ENCODE results near the gene TFCP2.

Gene TFCP2

DNA sequence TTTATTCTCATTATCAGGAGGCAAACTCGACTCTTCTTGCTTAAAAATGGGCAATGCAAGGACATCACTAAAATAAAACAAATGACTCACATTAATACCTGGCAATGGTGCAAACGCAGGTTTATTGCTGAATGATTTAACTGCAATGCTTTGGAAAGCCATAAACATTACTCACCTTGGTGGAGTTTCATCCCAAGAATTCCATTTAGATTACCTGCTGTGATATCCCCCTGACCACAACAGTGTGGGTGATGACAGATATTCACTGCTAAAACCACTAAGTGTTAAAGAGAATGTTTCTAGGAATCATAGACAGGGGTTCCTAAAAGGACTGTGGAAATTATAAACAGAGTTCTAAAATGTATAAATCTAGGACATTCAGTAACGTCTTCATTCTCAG lies 54.2 kb downstream of the TFCP2 start:
- TF ChIP-seq EGR1 (IDR thresholded peaks at IDR 0.05) (no peak), NFIC (IDR thresholded peaks at IDR 0.05) (no peak), EP300 (IDR thresholded peaks at IDR 0.05; ENCODE audit: borderline replicate concordance) (no peak), RAD21 (IDR thresholded peaks at IDR 0.05; ENCODE audit: low read depth) (no peak)
- TF ChIP-seq, protein P1, sequence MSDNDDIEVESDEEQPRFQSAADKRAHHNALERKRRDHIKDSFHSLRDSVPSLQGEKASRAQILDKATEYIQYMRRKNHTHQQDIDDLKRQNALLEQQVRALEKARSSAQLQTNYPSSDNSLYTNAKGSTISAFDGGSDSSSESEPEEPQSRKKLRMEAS (IDR thresholded peaks at IDR 0.05), result no peak

DNA sequence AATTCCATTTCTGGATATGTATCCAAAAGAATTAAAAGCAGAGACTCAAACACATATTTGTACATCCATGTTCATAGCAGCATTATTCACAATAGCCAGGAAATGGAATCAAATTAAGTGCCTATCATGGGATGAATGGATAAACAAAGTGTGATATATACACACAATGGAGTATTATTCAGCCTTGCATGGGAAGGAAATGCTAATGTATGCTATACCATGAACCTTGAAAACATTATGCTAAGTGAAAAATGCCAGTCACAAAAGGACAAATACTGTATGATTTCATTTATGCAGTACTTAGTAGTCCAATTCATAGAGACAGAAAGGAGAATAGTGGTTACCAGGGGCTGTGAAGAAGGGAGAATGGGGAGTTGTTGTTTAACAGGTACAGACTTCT lies 57.4 kb downstream of the TFCP2 start:
- no peak for TF ChIP-seq TAF1 (IDR thresholded peaks at IDR 0.05; ENCODE audit: low read depth)

DNA sequence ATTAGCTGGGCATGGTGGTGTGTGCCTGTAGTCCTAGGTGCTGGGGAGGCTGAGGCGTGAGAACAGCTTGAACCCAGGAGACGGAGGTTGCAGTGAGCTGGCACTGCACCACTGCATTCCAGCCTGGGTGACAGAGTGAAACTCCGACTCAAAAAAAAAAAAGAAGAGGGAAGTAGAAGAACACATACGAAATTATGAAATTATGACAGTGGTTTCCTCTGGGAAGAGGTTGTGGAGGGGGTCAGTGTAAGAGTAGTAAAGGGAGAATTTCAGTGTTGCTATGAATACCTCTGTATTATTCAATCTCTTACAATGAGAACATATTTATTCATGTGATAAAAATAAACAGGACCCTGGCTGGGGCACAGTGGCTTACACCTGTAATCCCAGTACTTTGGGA lies 64.8 kb downstream of the TFCP2 start:
- no peak for TF ChIP-seq YY1 (IDR thresholded peaks at IDR 0.05; ENCODE audit: low read depth)
- no peak for TF ChIP-seq RAD21 (IDR thresholded peaks at IDR 0.05; ENCODE audit: low read depth)
- TF ChIP-seq EP300 (IDR thresholded peaks at IDR 0.05; ENCODE audit: borderline replicate concordance), result no peak
- no peak for TF ChIP-seq EGR1 (IDR thresholded peaks at IDR 0.05)
- no peak for TF ChIP-seq NFIC (IDR thresholded peaks at IDR 0.05)
- no peak for TF ChIP-seq FOXM1 (IDR thresholded peaks at IDR 0.05; ENCODE audit: borderline replicate concordance, low read depth)
- TF ChIP-seq, protein P2, sequence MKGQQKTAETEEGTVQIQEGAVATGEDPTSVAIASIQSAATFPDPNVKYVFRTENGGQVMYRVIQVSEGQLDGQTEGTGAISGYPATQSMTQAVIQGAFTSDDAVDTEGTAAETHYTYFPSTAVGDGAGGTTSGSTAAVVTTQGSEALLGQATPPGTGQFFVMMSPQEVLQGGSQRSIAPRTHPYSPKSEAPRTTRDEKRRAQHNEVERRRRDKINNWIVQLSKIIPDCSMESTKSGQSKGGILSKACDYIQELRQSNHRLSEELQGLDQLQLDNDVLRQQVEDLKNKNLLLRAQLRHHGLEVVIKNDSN (IDR thresholded peaks at IDR 0.05), result no peak

DNA sequence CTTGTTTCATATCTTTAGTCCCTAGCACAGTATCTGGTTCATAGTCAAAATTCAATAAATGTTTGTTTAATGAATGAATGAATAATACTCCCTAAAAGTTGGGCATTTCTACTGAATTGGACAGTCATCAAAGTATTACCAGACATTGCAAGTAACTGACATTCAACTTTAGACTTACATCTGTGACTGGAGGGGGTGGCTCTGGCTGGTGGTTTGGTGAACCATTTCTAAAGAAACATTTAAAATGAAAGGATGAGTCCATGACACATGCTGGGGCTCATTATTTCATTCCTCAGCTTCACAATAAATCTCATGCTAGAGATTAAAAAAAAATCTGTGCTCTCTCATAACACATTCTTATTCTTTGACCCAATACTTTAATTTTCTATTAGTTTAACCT lies 69.0 kb downstream of the TFCP2 start:
- TF ChIP-seq, protein P1 (IDR thresholded peaks at IDR 0.05), result no peak
- no peak for TF ChIP-seq ZBTB7A (IDR thresholded peaks at IDR 0.05; ENCODE audit: low read depth)
- no peak for TF ChIP-seq RAD21 (IDR thresholded peaks at IDR 0.05; ENCODE audit: low read depth)
- TF ChIP-seq EP300 (IDR thresholded peaks at IDR 0.05; ENCODE audit: borderline replicate concordance), result no peak
- TF ChIP-seq TEAD4 (IDR thresholded peaks at IDR 0.05), result no peak
- no peak for TF ChIP-seq CEBPB (IDR thresholded peaks at IDR 0.05)
- no peak for TF ChIP-seq TCF12 (IDR thresholded peaks at IDR 0.05; ENCODE audit: low read depth)
- TF ChIP-seq TAF1 (IDR thresholded peaks at IDR 0.05; ENCODE audit: low read depth), result no peak
- TF ChIP-seq NFIC (IDR thresholded peaks at IDR 0.05), result no peak
- TF ChIP-seq EGR1 (IDR thresholded peaks at IDR 0.05), result no peak
- TF ChIP-seq, protein P3, sequence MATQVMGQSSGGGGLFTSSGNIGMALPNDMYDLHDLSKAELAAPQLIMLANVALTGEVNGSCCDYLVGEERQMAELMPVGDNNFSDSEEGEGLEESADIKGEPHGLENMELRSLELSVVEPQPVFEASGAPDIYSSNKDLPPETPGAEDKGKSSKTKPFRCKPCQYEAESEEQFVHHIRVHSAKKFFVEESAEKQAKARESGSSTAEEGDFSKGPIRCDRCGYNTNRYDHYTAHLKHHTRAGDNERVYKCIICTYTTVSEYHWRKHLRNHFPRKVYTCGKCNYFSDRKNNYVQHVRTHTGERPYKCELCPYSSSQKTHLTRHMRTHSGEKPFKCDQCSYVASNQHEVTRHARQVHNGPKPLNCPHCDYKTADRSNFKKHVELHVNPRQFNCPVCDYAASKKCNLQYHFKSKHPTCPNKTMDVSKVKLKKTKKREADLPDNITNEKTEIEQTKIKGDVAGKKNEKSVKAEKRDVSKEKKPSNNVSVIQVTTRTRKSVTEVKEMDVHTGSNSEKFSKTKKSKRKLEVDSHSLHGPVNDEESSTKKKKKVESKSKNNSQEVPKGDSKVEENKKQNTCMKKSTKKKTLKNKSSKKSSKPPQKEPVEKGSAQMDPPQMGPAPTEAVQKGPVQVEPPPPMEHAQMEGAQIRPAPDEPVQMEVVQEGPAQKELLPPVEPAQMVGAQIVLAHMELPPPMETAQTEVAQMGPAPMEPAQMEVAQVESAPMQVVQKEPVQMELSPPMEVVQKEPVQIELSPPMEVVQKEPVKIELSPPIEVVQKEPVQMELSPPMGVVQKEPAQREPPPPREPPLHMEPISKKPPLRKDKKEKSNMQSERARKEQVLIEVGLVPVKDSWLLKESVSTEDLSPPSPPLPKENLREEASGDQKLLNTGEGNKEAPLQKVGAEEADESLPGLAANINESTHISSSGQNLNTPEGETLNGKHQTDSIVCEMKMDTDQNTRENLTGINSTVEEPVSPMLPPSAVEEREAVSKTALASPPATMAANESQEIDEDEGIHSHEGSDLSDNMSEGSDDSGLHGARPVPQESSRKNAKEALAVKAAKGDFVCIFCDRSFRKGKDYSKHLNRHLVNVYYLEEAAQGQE (IDR thresholded peaks at IDR 0.05; ENCODE audit: low read depth), result no peak
- no peak for TF ChIP-seq YY1 (IDR thresholded peaks at IDR 0.05; ENCODE audit: low read depth)
- no peak for TF ChIP-seq CREB1 (IDR thresholded peaks at IDR 0.05; ENCODE audit: low read depth)
- TF ChIP-seq, protein P2 (IDR thresholded peaks at IDR 0.05), result no peak
- no peak for TF ChIP-seq FOXM1 (IDR thresholded peaks at IDR 0.05; ENCODE audit: borderline replicate concordance, low read depth)

DNA sequence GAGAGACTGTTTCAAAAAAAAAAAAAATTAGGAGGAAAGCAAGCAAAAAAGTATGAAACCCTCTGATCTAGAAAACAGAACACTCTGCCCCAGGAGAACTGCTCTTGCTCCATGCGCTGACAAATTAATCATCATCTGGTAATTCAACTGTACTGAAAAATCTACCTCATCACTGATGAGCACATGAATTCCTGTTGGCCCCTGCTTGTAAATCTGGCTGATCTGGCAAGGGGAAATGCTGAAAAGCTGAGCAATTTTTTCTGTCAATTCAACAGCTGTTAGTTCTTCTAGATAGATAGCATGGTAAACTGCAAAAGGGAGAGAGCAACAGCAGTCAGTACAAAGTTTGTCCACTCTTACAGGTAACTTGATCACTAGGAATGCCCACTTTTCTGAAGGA lies 74.3 kb downstream of the TFCP2 start:
- TF ChIP-seq YY1 (IDR thresholded peaks at IDR 0.05; ENCODE audit: low read depth) (no peak), EGR1 (IDR thresholded peaks at IDR 0.05) (no peak), EP300 (IDR thresholded peaks at IDR 0.05; ENCODE audit: borderline replicate concordance) (no peak), NFIC (IDR thresholded peaks at IDR 0.05) (no peak), CREB1 (IDR thresholded peaks at IDR 0.05; ENCODE audit: low read depth) (no peak), TAF1 (IDR thresholded peaks at IDR 0.05; ENCODE audit: low read depth) (no peak), ZBTB7A (IDR thresholded peaks at IDR 0.05; ENCODE audit: low read depth) (no peak), TCF12 (IDR thresholded peaks at IDR 0.05; ENCODE audit: low read depth) (no peak), TEAD4 (IDR thresholded peaks at IDR 0.05) (no peak), RAD21 (IDR thresholded peaks at IDR 0.05; ENCODE audit: low read depth) (no peak), FOXM1 (IDR thresholded peaks at IDR 0.05; ENCODE audit: borderline replicate concordance, low read depth) (no peak), CEBPB (IDR thresholded peaks at IDR 0.05) (no peak)
- TF ChIP-seq, protein P2 (IDR thresholded peaks at IDR 0.05), result no peak
- TF ChIP-seq, protein P1 (IDR thresholded peaks at IDR 0.05), result no peak
- TF ChIP-seq, protein P3 (IDR thresholded peaks at IDR 0.05; ENCODE audit: low read depth), result no peak

DNA sequence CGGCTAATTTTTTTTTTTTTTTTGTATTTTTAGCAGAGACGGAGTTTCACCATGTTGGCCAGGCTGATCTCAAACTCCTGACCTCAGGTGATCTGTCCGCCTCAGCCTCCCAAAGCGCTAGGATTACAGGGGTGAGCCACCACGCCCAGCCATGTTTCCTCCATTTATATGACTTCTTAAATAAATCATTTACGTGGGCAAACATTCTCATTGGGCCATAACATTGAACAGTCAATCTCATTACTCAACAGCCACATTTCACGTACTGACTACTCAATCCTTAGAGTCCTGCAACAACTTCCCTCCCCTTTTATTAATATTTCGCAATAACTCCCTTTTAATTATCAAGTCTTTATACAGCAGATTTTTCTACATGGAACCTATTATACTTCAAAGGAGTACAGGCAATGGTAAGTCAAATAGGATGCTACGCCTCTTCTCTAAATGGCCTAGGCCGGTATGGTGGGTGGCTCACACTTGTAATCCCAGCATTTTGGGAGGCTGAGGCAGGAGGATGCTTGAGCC lies 82.2 kb downstream of the TFCP2 start:
- TF ChIP-seq YY1 (IDR thresholded peaks at IDR 0.05; ENCODE audit: low read depth), result no peak
- peak; percentile 82 for TF ChIP-seq CEBPB (IDR thresholded peaks at IDR 0.05)

Data from Ishikawa (cell line).